Measurements from ENCODE around the gene TGFB1I1.
"Not testable (repeated sequence)": the region's sequence is repeated elsewhere in the genome, so short reads cannot be mapped to it uniquely, and the experiment has no call there.

Gene TGFB1I1

DNA sequence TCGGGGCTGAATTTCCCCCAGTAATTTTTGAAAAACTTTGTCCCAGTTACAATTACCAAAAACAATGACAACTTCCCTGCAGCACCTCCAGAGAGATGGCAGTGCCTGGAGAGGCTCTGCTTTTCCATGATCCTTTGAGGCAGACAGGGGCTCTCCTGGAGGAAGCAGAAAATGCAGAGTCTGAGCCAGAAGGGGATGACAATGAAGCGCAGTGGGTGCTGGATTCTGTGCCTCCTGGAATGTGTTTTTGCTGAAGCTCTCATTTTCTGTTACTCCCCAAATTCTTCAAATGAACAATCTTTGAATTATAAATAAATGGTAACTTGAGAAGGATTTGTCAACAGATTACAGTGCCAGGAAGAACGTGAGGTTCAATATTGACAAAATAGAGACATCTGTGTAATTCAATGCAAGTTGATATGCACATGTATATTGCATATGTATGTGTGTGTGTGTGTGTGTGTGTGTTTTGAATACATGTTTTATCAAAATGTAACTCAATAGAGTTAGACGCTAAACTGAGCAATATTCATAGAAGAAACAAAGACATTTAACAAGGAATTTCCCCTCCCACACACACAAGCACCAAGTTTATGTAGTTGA, 45.9 kb downstream of the TGFB1I1 start:
- DNase-seq (ENCODE audit: low read depth in 3 of 3): no peak

DNA sequence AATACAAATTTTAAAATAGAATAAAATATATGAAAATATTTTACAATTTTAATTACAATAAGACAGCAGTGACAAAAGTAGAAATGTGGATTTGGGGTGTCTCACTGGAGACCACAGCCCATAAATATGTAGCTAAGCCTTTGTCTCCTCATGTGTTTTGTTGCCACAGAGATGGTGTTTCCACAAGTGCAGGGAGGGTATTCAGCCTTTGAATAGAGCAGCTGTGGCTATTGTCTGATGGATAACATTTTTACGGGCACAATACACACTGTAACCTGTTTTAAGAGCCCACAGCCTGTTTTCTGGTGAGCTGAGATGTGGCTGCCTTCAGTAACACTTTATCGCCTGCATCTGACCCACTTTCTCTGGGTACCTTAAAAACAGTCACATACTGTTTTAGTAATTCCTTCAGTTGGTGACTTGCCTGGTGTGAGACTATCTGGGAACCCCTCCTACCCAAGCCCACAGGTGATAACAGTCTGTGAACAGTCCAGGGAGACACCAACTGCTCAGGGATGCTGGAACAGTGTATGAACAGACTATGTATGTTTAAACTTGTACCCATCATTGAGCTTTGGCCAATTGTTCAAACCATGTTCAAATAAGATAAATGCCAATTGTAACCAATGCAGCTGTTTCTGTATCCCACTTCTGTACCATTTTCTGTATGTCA, 47.9 kb downstream of the TGFB1I1 start:
- DNase-seq (ENCODE audit: low read depth in 3 of 3): no peak

DNA sequence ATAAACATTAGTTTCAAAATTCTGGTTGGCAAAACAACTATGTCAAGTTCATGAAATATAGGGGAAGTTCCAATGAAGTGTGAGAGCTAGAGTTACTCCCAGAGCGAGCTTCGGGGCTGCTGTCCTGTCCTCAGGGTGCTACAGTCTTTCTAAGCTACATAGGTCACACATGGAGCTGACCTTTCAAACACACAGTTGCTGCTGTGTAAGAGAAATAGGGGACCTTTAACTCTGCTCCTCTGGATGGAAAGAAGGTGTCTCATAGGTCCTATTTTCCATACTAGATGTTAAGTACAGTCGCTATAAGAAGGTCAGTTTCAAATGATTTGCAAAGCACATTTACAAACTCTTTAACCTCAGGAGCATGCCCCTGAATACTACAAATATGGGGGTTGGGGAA, 49.4 kb downstream of the TGFB1I1 start:
- no peak for DNase-seq (ENCODE audit: low read depth in 3 of 3)

DNA sequence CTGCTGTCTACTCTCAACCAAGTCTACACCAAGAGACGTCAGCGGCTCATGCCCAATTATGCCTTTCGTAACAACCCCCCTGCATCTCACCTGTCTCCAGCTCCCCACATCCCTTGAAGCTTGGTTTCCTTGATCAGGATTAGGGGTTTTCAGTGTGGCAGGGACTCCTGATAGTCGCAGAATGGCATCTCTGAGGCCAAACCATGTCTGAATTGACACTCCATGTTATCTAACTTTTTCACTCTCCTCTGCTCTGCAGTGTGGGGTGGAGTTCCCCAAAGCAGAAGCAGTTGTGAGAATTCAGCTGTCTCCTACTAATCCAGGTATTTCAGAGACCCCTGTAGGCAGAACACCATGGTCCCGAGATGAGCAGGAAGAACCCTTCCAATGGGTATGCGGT, 50.1 kb downstream of the TGFB1I1 start:
- DNase-seq (ENCODE audit: low read depth in 3 of 3): no peak

DNA sequence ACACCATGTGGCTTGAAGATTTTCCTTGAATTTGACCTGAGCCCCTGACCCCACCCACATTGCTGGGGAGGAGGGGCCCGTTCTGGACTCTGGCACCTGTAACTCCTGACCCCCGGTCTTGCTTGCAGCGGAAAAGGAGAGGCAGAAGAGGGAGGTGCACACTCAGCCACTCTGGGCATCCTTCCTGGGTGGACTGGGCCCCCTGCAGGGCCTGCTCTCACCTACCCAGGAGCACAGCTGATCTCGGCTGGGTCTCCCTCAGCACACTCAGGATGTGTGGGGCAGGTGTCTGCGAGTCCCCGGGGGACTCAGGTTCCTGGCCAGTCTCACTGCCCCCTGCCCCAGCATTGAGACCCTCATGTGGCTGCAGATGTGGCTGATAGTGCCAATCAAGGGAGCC, 51.8 kb downstream of the TGFB1I1 start:
- not testable (repeated sequence) for DNase-seq (ENCODE audit: low read depth in 3 of 3)

DNA sequence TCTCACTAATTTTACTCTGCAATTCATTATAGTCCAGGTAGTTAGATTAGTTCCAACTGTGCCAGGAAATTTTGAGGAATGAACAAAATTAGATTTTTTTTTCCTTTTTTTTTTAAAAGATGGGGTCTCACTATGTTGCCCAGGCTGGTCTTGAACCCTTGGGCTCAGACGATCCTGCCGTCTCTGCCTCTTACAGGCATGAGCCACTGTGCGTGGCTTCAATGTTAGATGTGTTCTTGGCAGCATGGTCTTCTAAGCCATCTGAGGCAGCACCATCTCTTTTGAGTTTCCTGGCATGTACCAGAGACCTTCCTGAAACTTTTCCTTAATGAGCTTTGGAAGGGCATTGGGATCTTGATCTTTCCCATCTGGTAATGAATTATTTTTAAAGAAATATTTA, 53.2 kb downstream of the TGFB1I1 start:
- no peak for DNase-seq (ENCODE audit: low read depth in 3 of 3)

Data from stimulated activated CD4-positive, alpha-beta T cell treated with anti-CD3 and anti-CD28 coated beads, TNF-alpha, amount 100 ng/mL, for 48 hours (primary cell).